Astrocyte of the cerebellum (primary cell): ENCODE results near the gene ARID1B.

ENCODE experiments used
- DNase-seq: peaks from one replicate; pipeline ENCODE4 v3.0.0-alpha.2; 2011; ENCODE audit warnings: low read depth
- H3K4me3 ChIP-seq: 2 replicates; pipeline ENCODE4 v1.5.1; 2011; ENCODE audit warnings: mild to moderate bottlenecking, low read depth, low read length, moderate library complexity
- in situ Hi-C: cut with HindIII; loops from 2 replicates; pipeline ENCODE4 v1.10.0; 2017; ENCODE audit warnings: low sequenced_read_pairs
- TF ChIP-seq, protein P1 (sequence below): IDR thresholded peaks from 2 replicates; pipeline ENCODE4 v1.5.1; 2012; ENCODE audit warnings: low read length, low read depth, moderate library complexity, mild to moderate bottlenecking; ENCODE audit errors: missing control alignments

The ARID1B gene

DNA sequence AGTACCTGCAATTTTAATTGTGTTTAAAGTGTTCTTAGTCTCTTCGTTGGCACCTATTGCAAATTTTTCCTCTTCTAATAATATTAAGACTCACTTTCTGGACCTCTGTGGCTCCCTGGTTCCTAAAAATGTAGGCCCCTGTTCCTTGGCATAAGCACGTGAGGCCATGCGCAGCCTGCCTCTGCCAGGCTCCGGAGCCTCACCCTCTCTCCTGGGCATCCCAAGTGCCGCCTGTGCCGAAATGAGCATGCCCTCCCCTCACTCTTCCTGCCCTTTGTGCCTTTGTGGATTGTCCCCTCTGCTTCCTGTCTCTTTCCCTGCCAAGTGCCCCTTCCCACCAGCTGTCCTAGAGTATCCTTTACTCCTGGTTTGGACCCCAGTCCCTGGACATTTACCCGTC lies 300.1 kb downstream of the ARID1B start:
- in situ Hi-C loops = no loop called here
- TF ChIP-seq, protein P1, sequence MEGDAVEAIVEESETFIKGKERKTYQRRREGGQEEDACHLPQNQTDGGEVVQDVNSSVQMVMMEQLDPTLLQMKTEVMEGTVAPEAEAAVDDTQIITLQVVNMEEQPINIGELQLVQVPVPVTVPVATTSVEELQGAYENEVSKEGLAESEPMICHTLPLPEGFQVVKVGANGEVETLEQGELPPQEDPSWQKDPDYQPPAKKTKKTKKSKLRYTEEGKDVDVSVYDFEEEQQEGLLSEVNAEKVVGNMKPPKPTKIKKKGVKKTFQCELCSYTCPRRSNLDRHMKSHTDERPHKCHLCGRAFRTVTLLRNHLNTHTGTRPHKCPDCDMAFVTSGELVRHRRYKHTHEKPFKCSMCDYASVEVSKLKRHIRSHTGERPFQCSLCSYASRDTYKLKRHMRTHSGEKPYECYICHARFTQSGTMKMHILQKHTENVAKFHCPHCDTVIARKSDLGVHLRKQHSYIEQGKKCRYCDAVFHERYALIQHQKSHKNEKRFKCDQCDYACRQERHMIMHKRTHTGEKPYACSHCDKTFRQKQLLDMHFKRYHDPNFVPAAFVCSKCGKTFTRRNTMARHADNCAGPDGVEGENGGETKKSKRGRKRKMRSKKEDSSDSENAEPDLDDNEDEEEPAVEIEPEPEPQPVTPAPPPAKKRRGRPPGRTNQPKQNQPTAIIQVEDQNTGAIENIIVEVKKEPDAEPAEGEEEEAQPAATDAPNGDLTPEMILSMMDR = no peak
- DNase-seq = no peak
- H3K4me3 ChIP-seq = no peak overlapping the region

DNA sequence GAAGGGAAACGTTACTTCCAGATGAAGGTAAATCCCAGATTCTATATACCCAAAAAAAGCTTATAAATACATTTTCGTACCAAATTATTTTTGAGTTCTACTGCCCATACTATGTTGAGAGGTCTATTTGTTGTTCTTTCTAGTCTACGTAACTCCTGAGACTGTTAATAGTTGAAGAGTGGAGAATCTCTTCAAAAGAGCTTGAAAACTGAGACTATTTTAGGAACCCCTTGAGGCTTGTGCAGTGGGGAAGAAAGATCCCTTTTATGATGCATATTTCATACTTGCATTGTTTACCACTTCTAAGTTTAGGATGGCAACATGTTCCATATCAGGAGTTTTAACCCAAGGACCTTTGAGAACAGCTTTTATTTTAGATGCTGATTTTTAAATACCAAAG lies 301.1 kb downstream of the ARID1B start:
- TF ChIP-seq, protein P1 = no peak
- DNase-seq = no peak
- in situ Hi-C loops = no loop called here
- no peak overlapping the region for H3K4me3 ChIP-seq

DNA sequence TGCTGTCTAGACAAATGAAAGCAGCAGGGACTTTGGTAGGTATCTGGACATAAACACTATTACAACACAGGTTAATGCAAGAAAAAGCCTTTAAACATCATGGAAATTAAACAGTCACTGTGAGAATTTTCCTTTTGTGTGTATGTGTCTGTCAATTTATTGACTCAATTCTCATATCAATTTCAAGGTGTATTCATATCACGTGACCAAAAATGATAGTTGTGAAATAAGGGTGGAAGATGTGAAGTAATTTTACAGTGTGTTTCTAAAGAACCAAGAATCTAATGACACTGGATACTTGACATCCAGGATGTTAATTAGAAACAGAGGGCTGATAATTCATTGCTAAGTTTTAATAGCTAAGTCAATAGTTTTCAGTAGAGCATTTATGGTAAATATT lies 302.1 kb downstream of the ARID1B start:
- DNase-seq = no peak
- TF ChIP-seq, protein P1 = no peak
- H3K4me3 ChIP-seq = no peak overlapping the region
- in situ Hi-C loops = no loop called here

DNA sequence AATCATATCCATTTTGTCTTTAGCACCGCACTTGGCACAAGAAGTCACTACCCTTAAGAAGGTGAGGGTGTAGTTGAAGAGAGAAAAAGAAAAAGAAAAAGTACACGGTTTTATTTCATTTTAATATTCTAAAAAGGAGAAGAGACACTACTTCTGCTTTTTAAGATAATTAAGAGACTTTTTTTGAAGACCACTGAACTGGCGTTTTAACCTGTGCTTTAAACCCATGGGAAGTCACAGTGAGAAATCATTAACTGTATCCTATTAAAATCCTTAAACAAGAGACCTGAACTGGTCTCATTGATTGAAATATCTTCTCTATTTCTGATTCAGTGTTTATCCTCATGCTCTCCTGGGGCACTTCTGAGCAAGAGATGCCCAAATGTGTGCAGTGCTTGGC lies 302.6 kb downstream of the ARID1B start:
- in situ Hi-C loops = no loop called here
- DNase-seq = no peak
- TF ChIP-seq, protein P1 = no peak
- H3K4me3 ChIP-seq = no peak overlapping the region

DNA sequence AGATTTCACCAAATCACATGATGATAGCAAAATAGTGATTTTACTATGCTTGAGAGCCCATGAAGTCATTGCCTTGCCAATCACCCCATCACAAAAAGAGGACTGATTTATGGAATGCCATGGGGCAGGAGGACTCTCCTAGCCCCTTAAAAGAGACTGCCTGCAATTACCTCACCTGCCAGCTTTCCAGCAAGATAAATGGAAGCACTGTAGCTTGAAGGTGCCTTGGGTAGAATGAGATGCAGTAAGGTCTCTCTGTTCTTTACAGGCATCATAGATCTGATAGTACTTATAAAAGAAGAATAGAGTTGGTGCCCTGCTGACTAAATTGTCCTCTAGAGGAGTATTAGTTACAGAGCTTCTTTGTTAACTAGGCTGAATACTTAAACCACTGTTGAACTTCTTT lies 303.8 kb downstream of the ARID1B start:
- no peak for DNase-seq
- in situ Hi-C loops = no loop called here

DNA sequence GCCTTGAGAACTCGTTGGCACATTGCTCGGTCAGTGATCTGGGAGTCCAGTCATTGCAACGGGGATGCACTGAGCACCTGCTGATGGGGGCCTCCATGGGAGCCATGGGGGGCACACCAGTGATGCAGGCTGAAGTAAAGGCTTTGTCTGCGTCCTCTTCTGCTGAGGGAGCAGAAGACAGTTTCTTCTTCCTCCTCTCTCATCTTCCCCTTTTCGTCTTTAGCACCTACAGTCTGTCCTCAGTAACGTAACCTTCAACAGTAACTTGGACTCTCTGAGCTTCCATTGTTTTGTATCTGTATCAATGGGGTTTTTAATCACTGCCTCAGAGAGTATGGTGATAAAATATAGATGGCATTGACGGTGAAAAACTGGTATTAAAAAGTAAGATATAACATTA lies 306.2 kb downstream of the ARID1B start:
- no peak for DNase-seq
- TF ChIP-seq, protein P1 = no peak
- no peak overlapping the region for H3K4me3 ChIP-seq
- in situ Hi-C loops = no loop called here

More for the DNA sequence above, 303.8 kb downstream of the ARID1B start:
- no peak overlapping the region for H3K4me3 ChIP-seq
- TF ChIP-seq, protein P1 = no peak

DNA sequence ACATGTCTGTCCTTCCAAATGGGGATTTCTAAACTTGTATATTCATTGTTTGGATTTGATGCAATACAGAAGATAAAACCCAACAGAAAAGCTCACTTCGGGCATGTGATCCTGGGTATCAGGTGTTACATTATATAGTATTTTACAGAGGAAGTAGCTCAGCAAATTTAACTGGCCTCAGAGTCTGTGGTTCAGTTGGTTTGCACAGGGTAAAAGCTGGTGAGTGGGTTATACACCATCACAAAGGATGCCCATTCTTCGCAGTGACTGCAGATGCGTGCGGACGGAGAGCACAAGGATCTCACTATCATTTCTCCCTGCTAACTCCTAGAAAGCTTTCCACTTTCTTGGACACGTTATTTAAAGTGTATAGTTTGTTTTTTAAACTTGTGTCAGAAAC lies 309.5 kb downstream of the ARID1B start:
- in situ Hi-C loops = no loop called here

More for the DNA sequence above, 309.5 kb downstream of the ARID1B start:
- no peak overlapping the region for H3K4me3 ChIP-seq
- DNase-seq = no peak
- TF ChIP-seq, protein P1 = no peak
